Measurements from ENCODE around the gene NECAP2. TPM values are rescaled to one million over a fixed set of nuclear protein-coding genes. Genes with fewer than 3 reads are reported as not detected.

NECAP2 gene
- total and polyA plus RNA-seq, 5 experiments from 2014 or later, result 137 to 176 (median 146) TPM

GRCh38 chr1:16409536-16410152 is 30.9 kb upstream of the NECAP2 start:
- H3K4me1 Mint-ChIP-seq, result no peaks in the 10 kb centered on the region

GRCh38 chr1:16410803-16411202 is 29.7 kb upstream of the NECAP2 start:
- H3K36me3 Mint-ChIP-seq, result no peaks in the 10 kb centered on the region
- peaks cover 0 to under 1% (median 0%) of the 10 kb centered on the region in 4 donors for H3K4me1 Mint-ChIP-seq
- H3K27me3 Mint-ChIP-seq, result peaks cover 0 to 9% (median 7%) of the 10 kb centered on the region in 5 donors
- ATAC-seq (no peak), DNase-seq (no peak)
- POLR2A ChIA-PET, result no interaction called here
- no peak overlapping the region for H3K4me3 Mint-ChIP-seq
- peak overlapping the region in 4 of 10 donors; percentile 7 to 55 (median 22) for H3K27ac Mint-ChIP-seq
- no peaks in the 10 kb centered on the region for H3K9me3 Mint-ChIP-seq

More at GRCh38 chr1:16409536-16410152, 30.9 kb upstream of the NECAP2 start:
- ATAC-seq (no peak), DNase-seq (no peak)
- Mint-ChIP-seq H3K36me3 (no peaks in the 10 kb centered on the region), H3K9me3 (no peaks in the 10 kb centered on the region), H3K4me3 (no peak overlapping the region), H3K27me3 (peaks cover 0 to 9% (median 7%) of the 10 kb centered on the region in 5 donors), H3K27ac (peak overlapping the region in 1 of 10 donors; percentile 55)
- POLR2A ChIA-PET, result no interaction called here

GRCh38 chr1:16413191-16413590 is 27.3 kb upstream of the NECAP2 start:
- POLR2A ChIA-PET, result no interaction called here
- Mint-ChIP-seq H3K4me3 (no peak overlapping the region), H3K36me3 (no peaks in the 10 kb centered on the region), H3K4me1 (peaks cover 0 to 5% (median 0%) of the 10 kb centered on the region in 4 donors), H3K27me3 (peaks cover 0 to 9% (median 7%) of the 10 kb centered on the region in 5 donors), H3K9me3 (no peaks in the 10 kb centered on the region), H3K27ac (peak overlapping the region in 2 of 10 donors; percentile 39 to 40)
- DNase-seq (no peak), ATAC-seq (no peak)

- Mint-ChIP-seq H3K9me3 (no peaks in the 10 kb centered on the region), H3K4me1 (peaks cover 22 to 33% (median 29%) of the 10 kb centered on the region in 4 donors), H3K4me3 (peak overlapping the region in 5 of 10 donors; percentile 7 to 69 (median 12)), H3K27ac (peak overlapping the region in 6 of 10 donors; percentile 2 to 93 (median 47)), H3K27me3 (no peaks in the 10 kb centered on the region), H3K36me3 (no peaks in the 10 kb centered on the region)
- DNase-seq, result no peak
- ATAC-seq, result no peak
- POLR2A ChIA-PET, result interaction anchor here (3.1 kb wide), 1 partner anchor 22 kb away, joined by 17 read pairs; the partner anchor contains the start of gene NECAP2
These were observed 21.6 kb upstream of the NECAP2 start for GRCh38 chr1:16418823-16419425.

GRCh38 chr1:16420424-16421118 is 20.0 kb upstream of the NECAP2 start:
- H3K4me1 Mint-ChIP-seq, result peaks cover 22 to 33% (median 29%) of the 10 kb centered on the region in 4 donors
- peak overlapping the region; percentile 77 to 95 (median 90) for H3K27ac Mint-ChIP-seq
- DNase-seq (peak in 9 of 10 donors; percentile 1 to 68 (median 45)), ATAC-seq (peak; percentile 97 to 99)
- peak overlapping the region; percentile 26 to 78 (median 70) for H3K4me3 Mint-ChIP-seq
- H3K9me3 Mint-ChIP-seq, result no peaks in the 10 kb centered on the region
- POLR2A ChIA-PET, result interaction anchor here (1.1 to 3.1 kb wide), 5 partner anchors 14 to 77 kb away, joined by 3 to 17 read pairs (median 4); partner anchors contain the start of genes NECAP2, SPATA21 and SZRD1
- H3K36me3 Mint-ChIP-seq, result no peaks in the 10 kb centered on the region
- H3K27me3 Mint-ChIP-seq, result no peaks in the 10 kb centered on the region

GRCh38 chr1:16421201-16421600 is 19.3 kb upstream of the NECAP2 start:
- H3K36me3 Mint-ChIP-seq, result no peaks in the 10 kb centered on the region
- peak in 1 of 10 donors; percentile 58 for DNase-seq

GRCh38 chr1:16422041-16422440 is 18.5 kb upstream of the NECAP2 start:
- H3K4me1 Mint-ChIP-seq, result peaks cover 20 to 33% (median 29%) of the 10 kb centered on the region in 4 donors
- POLR2A ChIA-PET, result interaction anchor here (3.1 kb wide), 1 partner anchor 19 kb away, joined by 17 read pairs; the partner anchor contains the start of gene NECAP2
- H3K4me3 Mint-ChIP-seq, result peak overlapping the region in 1 of 10 donors; percentile 68
- no peaks in the 10 kb centered on the region for H3K9me3 Mint-ChIP-seq
- H3K27me3 Mint-ChIP-seq, result no peaks in the 10 kb centered on the region
- no peaks in the 10 kb centered on the region for H3K36me3 Mint-ChIP-seq
- DNase-seq (no peak), ATAC-seq (no peak)
- H3K27ac Mint-ChIP-seq, result no peak overlapping the region

More at GRCh38 chr1:16421201-16421600, 19.3 kb upstream of the NECAP2 start:
- ATAC-seq, result peak; percentile 34 to 39
- Mint-ChIP-seq H3K27me3 (no peaks in the 10 kb centered on the region), H3K9me3 (no peaks in the 10 kb centered on the region), H3K4me1 (peaks cover 20 to 33% (median 29%) of the 10 kb centered on the region in 4 donors), H3K27ac (peak overlapping the region; percentile 77 to 95 (median 90)), H3K4me3 (peak overlapping the region in 9 of 10 donors; percentile 67 to 78 (median 71))
- POLR2A ChIA-PET, result interaction anchor here (1.2 to 3.1 kb wide), 3 partner anchors 14 to 55 kb away, joined by 4 to 17 read pairs (median 5); partner anchors contain the start of genes NECAP2 and SZRD1

- H3K27me3 Mint-ChIP-seq, result no peaks in the 10 kb centered on the region
These were observed 15.1 kb upstream of the NECAP2 start for GRCh38 chr1:16425125-16426025.

GRCh38 chr1:16430606-16431005 is 9.9 kb upstream of the NECAP2 start:
- Mint-ChIP-seq H3K9me3 (no peaks in the 10 kb centered on the region), H3K27me3 (peaks cover 0 to 2% (median 0%) of the 10 kb centered on the region in 5 donors), H3K27ac (peak overlapping the region in 1 of 10 donors; percentile 49), H3K4me1 (peaks cover 0 to 6% (median under 1%) of the 10 kb centered on the region in 4 donors), H3K36me3 (no peaks in the 10 kb centered on the region), H3K4me3 (no peak overlapping the region)
- ATAC-seq (no peak), DNase-seq (no peak)
- POLR2A ChIA-PET, result no interaction called here

More at GRCh38 chr1:16425125-16426025, 15.1 kb upstream of the NECAP2 start:
- POLR2A ChIA-PET, result interaction anchor here (0.7 to 2.1 kb wide), 2 partner anchors 16 to 17 kb away, joined by 3 to 8 read pairs; partner anchors contain the start of gene NECAP2
- Mint-ChIP-seq H3K36me3 (no peaks in the 10 kb centered on the region), H3K27ac (no peak overlapping the region), H3K9me3 (no peaks in the 10 kb centered on the region), H3K4me1 (peaks cover 7 to 27% (median 14%) of the 10 kb centered on the region in 4 donors), H3K4me3 (no peak overlapping the region)
- DNase-seq (peak in 1 of 10 donors; percentile 32), ATAC-seq (no peak)

GRCh38 chr1:16433030-16433429 is 7.5 kb upstream of the NECAP2 start:
- Mint-ChIP-seq H3K27ac (no peak overlapping the region), H3K36me3 (no peaks in the 10 kb centered on the region), H3K4me3 (no peak overlapping the region), H3K27me3 (peaks cover 0 to 2% (median 0%) of the 10 kb centered on the region in 5 donors), H3K4me1 (peaks cover 0 to 2% (median 0%) of the 10 kb centered on the region in 4 donors), H3K9me3 (no peaks in the 10 kb centered on the region)
- no peak for DNase-seq
- no peak for ATAC-seq
- POLR2A ChIA-PET, result no interaction called here

- peaks cover 0 to 2% (median 0%) of the 10 kb centered on the region in 5 donors for H3K27me3 Mint-ChIP-seq
- H3K9me3 Mint-ChIP-seq, result no peaks in the 10 kb centered on the region
- POLR2A ChIA-PET, result no interaction called here
- no peak overlapping the region for H3K4me3 Mint-ChIP-seq
- no peaks in the 10 kb centered on the region for H3K36me3 Mint-ChIP-seq
- peaks cover 0 to 2% (median 0%) of the 10 kb centered on the region in 4 donors for H3K4me1 Mint-ChIP-seq
- DNase-seq (no peak), ATAC-seq (no peak)
- no peak overlapping the region for H3K27ac Mint-ChIP-seq
These were observed 6.5 kb upstream of the NECAP2 start for GRCh38 chr1:16434007-16434406.

All from naive thymus-derived CD8-positive, alpha-beta T cell (primary cell).